Mucosa of gallbladder (tissue), 1 donor: Measurements from ENCODE around the gene NCOA6. TPM values are rescaled to one million over a fixed set of nuclear protein-coding genes. Genes with fewer than 3 reads are reported as not detected.
"Not testable (repeated sequence)": the region's sequence is repeated elsewhere in the genome, so short reads cannot be mapped to it uniquely, and the experiment has no call there.

Experiments
- DNase-seq: peaks from one replicate; pipeline ENCODE4 v3.0.0-alpha.2; 2020; ENCODE audit warnings: low spot score
- total RNA-seq: library from RNA; stranded (reverse); gene quantifications from one replicate; pipeline ENCODE4 v1.2.1, GENCODE V29; 2021
- donor health status: DM: no; HTN: no; CAD: no.

NCOA6 gene
- total RNA-seq, 1 donor from 2014 or later = 33.5 TPM

GRCh38 chr20:34774886-34775285 lies 50.6 kb downstream of the NCOA6 start:
- DNase-seq = no peak

DNA sequence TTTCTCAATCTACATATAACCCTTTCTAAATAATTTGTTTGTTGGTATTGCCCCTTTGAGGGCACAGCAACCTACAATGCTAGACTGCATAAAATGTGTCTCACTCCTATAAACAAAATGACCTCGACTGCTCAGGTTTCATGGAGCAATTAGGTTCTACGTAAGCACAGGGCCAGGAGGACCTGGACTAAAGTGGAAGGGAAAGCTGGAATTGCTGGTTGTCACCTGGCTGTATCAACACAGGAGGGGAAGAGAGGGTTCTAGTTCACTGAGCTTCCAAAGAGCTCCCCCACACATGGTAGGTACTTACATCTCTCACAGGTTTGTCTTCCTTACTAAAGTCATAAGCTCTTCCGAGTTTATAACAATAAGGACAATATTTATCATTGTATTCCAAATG lies 51.0 kb downstream of the NCOA6 start:
- no peak for DNase-seq

DNA sequence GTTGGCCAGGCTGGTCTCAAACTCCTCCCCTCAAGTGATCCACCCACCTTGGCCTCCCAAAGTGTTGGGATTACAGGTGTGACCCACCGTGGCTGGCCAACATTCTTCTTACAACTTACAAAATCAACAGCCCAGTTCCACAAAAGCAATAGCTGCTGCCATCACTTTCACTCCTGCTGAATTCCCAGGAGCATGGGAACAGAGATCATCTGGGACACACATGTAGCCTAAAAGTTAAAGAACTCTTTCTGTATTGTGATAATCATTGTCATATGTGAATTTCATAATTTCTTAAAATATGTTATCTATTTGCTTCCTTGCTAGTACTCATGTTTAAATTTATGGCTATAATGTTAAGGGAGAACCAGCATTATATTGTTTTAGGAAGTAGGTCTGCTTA lies 51.7 kb downstream of the NCOA6 start:
- DNase-seq = no peak

GRCh38 chr20:34772437-34772836 lies 53.0 kb downstream of the NCOA6 start:
- no peak for DNase-seq

DNA sequence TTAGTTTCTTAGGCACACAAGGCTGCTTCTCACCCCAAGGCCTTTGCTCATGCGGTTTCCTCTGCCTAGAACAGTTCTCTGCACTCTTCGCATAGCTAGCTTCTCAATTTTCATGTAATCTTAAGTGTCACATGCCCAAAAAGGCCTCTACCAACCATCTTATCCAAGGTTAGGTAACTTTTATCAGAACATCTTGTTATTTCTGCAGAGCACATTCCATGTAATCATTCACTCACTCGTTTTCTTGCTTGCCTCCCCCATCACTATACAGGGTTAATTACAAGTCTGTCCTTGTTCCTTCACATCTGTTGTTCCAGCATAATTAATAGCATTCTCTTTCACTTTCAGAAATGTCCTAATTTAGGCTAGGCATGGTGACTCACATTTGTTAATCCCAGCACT lies 53.8 kb downstream of the NCOA6 start:
- no peak for DNase-seq

DNA sequence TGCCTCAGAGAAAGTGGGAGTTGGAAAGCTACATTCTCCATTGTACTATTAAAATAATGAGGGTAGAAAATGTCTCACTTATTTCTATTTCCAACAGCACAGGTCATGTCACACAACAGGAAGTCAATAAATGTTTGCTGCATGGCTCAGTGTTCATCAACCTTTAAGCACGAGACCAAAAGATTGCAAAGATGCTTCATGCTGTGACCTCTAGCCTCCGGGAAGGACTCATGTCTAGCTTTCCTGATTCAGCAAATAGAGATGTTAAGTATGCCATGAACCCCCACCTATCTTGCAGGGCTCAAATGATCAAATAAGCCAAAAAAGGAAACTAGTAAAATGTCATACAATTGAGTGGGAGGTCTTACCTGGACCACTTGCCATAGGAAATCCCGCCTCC lies 57.4 kb downstream of the NCOA6 start:
- DNase-seq = no peak

DNA sequence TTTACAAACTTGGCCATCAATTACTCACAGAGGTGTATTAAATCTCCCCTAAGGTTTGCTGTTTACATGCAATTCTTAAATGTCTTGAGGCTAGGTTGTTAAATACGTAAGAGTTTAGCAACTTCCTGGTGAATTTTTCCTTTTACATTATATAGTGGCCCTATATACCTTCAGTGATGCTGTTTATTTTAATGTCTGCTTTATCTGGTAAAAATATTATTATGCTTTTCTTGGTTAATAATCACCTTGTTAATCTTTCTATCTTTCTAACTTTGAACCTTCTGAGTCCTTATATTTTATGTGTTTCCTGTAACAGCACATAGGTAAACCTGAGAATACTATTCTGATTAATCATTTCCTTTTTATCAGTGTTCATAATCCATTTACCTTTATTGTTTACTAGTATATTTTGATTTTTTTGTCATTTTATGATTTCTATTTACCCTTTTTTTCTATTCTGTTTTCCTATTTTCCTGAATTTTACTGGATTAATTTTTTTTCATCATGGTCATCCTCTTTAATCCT lies 63.4 kb downstream of the NCOA6 start:
- no peak for DNase-seq

- no peak for DNase-seq
Measured at GRCh38 chr20:34755367-34755766, 70.1 kb downstream of the NCOA6 start.

- DNase-seq = no peak
Measured at GRCh38 chr20:34754611-34755010, 70.8 kb downstream of the NCOA6 start.

DNA sequence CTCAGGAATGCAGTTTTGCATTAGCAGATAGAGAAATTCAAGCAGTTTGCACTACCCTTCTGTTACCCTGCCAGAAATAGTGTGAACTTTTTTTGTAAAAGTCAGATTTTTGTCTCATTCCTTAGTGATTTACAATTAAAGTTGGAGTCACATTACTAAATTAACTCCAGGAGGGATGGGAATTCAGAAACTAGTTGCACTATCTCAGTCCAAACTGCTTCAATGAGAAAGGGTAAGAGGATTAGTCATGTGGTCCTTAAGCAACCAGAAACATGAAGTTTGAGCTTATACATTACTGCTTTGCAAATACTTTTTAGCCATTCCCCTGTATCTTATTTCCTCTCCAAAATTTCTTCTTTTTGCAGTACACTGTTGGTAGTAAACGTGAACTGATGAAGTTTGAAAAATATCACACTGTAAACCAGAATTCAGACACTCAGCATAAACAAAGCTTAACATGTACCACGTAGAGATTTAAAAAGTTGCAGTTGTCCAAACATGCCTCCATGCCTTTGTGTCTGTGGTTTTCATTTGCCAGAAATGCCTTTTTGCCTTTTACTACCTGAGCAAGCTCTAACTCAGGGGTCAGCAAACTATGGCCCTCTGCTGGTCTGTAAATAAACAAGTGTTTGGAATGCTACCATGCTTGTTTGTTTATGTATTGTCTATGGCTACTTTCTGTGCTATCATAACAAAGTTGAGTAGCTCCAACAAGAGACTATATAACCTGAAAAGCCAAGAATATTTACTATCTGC lies 71.6 kb downstream of the NCOA6 start:
- DNase-seq = no peak

- DNase-seq = no peak
Measured at GRCh38 chr20:34751453-34751852, 74.0 kb downstream of the NCOA6 start.

DNA sequence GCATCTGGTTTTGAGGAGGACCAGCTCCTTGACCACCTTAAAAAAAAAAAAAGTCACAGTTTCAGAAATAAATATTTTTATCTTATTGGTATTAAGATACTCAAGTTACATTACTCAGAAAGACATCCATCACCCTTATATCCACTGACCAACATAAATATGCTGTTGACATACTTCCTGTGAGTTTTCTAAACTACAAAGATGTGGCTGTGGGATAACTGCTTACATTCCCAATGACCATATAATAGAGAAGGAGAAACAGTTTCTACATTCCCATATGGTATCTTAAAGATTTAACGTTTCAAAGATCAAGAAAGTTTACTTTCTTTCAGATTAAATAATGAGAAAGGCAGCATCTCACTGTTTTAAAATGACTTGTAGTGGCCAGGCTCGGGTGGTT lies 75.0 kb downstream of the NCOA6 start:
- DNase-seq = no peak

DNA sequence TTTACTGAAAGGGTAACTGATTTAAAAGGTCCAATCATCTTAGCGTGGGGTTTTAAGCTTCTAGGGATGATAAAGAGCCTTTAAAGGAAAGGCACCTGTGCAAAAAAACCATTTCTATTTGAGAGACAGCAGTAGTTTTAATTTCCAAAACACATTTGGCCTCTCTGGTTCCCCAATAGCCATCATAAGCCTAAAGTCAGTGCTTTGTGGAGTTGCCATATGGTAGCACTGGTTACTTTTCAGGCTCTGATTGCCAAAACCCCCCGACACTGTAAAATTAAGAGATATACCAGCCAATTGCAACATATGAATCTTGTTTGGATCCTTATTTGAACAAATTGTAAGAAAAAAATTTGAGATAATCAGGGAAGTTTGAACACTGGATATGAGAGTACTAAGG lies 76.7 kb downstream of the NCOA6 start:
- DNase-seq = no peak

GRCh38 chr20:34747479-34747878 lies 78.0 kb downstream of the NCOA6 start:
- DNase-seq = no peak

GRCh38 chr20:34746674-34747073 lies 78.8 kb downstream of the NCOA6 start:
- no peak for DNase-seq

- no peak for DNase-seq
Measured at GRCh38 chr20:34744847-34745246, 80.6 kb downstream of the NCOA6 start.

GRCh38 chr20:34744340-34744739 lies 81.1 kb downstream of the NCOA6 start:
- DNase-seq = no peak

- DNase-seq = no peak
Measured at GRCh38 chr20:34743039-34743438, 82.4 kb downstream of the NCOA6 start.

- DNase-seq = no peak
Measured at GRCh38 chr20:34736106-34736735, 89.2 kb downstream of the NCOA6 start.

DNA sequence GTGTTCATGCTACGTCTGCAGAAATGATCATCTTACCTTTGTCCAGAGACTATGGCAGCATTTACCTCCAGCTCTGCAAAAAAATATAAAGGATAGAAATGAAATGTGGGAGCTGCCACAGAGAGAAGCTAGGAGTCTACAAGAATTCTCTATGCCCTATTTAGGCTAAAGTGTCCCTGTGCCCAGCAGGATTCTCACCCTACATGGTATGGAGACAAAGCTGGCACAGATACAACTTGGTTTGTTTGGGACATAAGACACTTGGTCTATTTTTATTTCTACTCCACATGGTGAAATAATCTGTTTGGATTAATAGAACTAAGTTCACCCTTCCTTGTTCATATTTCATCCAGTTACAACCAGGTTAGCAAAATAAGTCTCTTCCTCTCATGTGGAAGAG lies 92.9 kb downstream of the NCOA6 start:
- DNase-seq = no peak

- DNase-seq = no peak
Measured at GRCh38 chr20:34729416-34729815, 96.0 kb downstream of the NCOA6 start.

DNA sequence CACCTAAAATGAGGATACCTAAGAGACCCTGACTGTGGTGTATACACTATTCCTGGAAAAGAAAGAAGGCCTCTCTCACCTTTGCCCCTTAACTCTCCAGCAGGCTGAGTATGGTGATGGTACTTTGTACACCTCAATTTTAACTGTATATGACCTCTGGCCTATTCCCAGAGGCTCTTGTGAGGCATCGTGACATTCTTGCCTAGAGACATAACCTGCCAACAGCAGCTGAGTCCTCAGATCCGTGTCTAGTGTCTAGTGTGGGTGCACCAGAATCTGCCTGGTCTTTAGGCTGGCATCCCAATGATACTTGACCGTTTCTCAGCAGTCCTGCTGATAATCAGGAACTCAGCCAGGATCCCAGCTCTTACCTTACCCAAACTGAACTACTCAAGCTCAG lies 101.3 kb downstream of the NCOA6 start:
- DNase-seq = no peak

DNA sequence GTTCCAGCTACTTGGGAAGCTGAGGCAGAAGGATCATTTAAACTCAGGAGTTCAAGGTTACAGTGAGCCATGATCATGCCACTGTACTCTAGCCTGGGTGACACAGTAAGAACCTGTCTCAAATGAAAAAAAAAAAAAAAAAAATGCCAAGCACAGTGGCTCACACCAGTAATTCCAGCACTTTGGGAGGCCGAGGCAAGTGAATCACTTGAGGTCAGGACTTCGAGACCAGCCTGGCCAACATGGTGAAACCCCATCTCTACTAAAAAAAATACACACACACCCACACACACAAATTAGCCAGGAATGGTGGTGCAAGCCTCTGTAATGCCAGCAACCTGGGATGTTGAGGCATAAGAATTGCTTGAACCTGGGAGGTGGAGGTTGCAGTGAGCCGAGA lies 102.9 kb downstream of the NCOA6 start:
- DNase-seq = not testable (repeated sequence)
